Astrocyte (in vitro differentiated cells and primary cell): Measurements from ENCODE around the gene ENPP6.

Experiments used
- EZH2 ChIP-seq: IDR thresholded peaks from 2 replicates; pipeline ENCODE4 v1.6.1; 2012; ENCODE audit warnings: mild to moderate bottlenecking, low read length, inconsistent platforms; ENCODE audit not compliant: insufficient read depth
- TF ChIP-seq, protein P1 (sequence below): IDR thresholded peaks from 2 replicates; pipeline ENCODE4 v1.5.1; 2011; ENCODE audit warnings: low read depth, mild to moderate bottlenecking, inconsistent platforms, low read length, moderate library complexity; ENCODE audit not compliant: insufficient read depth

DNA sequence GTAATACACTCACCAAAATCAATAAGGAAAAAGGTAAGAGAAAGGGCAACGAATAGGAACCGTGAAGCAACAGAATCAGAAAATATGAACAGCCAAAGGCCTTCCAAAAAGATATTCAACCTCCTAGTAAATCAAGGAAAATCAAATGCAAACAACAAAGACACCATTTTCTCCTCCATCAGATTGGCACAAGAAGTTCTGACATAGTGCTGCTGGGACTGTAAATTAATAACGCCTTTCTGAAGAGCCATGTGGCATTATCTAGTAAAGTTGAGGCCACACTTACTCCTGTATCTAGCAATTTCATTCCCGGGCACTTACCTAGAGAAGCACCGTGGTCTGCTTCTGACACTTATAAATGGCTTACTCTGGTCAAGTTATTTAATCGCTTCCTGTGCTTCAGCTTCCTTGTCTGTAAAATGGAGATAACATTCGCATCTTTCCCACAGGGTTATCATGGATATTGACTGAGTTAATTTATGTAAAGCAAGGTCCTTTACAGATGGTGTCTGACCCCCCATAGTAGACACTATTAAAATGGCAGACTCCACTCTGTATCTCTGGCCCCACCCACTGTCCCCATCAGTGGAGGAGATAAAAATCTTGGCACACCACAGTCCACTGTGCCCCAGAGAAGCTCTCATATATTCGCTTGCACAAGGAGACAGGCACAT lies 20.5 kb upstream of the ENPP6 start:
- TF ChIP-seq, protein P1, sequence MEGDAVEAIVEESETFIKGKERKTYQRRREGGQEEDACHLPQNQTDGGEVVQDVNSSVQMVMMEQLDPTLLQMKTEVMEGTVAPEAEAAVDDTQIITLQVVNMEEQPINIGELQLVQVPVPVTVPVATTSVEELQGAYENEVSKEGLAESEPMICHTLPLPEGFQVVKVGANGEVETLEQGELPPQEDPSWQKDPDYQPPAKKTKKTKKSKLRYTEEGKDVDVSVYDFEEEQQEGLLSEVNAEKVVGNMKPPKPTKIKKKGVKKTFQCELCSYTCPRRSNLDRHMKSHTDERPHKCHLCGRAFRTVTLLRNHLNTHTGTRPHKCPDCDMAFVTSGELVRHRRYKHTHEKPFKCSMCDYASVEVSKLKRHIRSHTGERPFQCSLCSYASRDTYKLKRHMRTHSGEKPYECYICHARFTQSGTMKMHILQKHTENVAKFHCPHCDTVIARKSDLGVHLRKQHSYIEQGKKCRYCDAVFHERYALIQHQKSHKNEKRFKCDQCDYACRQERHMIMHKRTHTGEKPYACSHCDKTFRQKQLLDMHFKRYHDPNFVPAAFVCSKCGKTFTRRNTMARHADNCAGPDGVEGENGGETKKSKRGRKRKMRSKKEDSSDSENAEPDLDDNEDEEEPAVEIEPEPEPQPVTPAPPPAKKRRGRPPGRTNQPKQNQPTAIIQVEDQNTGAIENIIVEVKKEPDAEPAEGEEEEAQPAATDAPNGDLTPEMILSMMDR: no peak
- no peak for TF ChIP-seq EZH2
